ENCODE measurements around the gene ADPRH. TPM values are rescaled to one million over a fixed set of nuclear protein-coding genes. Genes with fewer than 3 reads are reported as not detected.

ADPRH gene
- total RNA-seq, 4 donors from 2014 or later: 9.5 to 17.7 (median 13.0) TPM

GRCh38 chr3:119599558-119600174, 20.4 kb downstream of the ADPRH start:
- TF ChIP-seq, protein P1, sequence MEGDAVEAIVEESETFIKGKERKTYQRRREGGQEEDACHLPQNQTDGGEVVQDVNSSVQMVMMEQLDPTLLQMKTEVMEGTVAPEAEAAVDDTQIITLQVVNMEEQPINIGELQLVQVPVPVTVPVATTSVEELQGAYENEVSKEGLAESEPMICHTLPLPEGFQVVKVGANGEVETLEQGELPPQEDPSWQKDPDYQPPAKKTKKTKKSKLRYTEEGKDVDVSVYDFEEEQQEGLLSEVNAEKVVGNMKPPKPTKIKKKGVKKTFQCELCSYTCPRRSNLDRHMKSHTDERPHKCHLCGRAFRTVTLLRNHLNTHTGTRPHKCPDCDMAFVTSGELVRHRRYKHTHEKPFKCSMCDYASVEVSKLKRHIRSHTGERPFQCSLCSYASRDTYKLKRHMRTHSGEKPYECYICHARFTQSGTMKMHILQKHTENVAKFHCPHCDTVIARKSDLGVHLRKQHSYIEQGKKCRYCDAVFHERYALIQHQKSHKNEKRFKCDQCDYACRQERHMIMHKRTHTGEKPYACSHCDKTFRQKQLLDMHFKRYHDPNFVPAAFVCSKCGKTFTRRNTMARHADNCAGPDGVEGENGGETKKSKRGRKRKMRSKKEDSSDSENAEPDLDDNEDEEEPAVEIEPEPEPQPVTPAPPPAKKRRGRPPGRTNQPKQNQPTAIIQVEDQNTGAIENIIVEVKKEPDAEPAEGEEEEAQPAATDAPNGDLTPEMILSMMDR (IDR thresholded peaks at IDR 0.05; ENCODE audit: low read depth): no peak

GRCh38 chr3:119600732-119601131, 21.4 kb downstream of the ADPRH start:
- TF ChIP-seq, protein P1 (IDR thresholded peaks at IDR 0.05; ENCODE audit: low read depth): no peak

DNA sequence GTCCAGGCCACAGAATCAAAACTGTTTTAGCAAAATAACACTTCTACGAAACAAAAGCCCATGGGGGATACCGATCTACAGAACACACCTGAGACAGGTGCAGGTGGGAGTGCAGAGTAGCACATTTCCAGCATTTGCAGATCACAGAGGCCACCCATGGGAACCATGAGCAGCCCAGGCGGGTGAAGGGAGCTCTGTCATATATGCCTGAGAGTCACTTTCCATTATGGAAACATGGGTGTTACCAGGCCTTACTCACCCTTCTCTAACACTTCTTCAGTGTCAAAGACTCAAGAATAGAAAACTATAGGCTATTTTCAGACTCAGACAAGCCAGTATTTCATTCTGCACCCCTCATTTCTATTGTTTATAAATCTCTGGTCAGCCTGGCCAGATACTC, 21.9 kb downstream of the ADPRH start:
- TF ChIP-seq, protein P1 (IDR thresholded peaks at IDR 0.05; ENCODE audit: low read depth): no peak

- TF ChIP-seq, protein P1 (IDR thresholded peaks at IDR 0.05; ENCODE audit: low read depth): no peak
These were observed 23.4 kb downstream of the ADPRH start for GRCh38 chr3:119602676-119603075.

- TF ChIP-seq, protein P1 (IDR thresholded peaks at IDR 0.05; ENCODE audit: low read depth): no peak
These were observed 25.6 kb downstream of the ADPRH start for GRCh38 chr3:119604878-119605277.

- TF ChIP-seq, protein P1 (IDR thresholded peaks at IDR 0.05; ENCODE audit: low read depth): no peak
These were observed 29.2 kb downstream of the ADPRH start for GRCh38 chr3:119608405-119609000.

DNA sequence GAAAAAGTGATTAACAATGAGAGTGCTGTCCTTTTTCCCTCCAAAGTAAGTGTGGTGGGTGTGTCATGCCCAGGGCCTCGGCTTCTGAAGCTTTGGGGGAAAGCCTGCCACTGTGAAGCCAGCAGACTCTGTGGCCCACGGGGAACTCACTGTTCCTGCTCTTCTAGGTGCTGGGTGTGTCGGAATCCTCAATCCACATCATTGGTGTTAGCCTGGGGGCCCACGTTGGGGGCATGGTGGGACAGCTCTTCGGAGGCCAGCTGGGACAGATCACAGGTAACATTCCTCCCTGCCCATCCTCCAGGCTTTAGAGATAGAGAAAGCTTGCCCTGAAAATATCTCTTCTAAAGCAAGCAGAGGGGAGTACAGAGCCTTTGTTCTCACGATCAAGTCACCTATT, 30.0 kb downstream of the ADPRH start:
- TF ChIP-seq, protein P1 (IDR thresholded peaks at IDR 0.05; ENCODE audit: low read depth): no peak

Data from subcutaneous adipose tissue (tissue), 4 donors.